HepG2 (cell line): ENCODE data around the gene SNRPD2. TPM values are rescaled to one million over a fixed set of nuclear protein-coding genes. Genes with fewer than 3 reads are reported as not detected.

Experiments used
- E2F5 ChIP-seq: sonication (generic); formaldehyde crosslinking; conservative IDR thresholded peaks from 2 replicates; pipeline ENCODE4 v1.4.0; 2020; ENCODE audit warnings: missing genetic modification reagents
- KIAA2018 ChIP-seq: sonication (generic); formaldehyde crosslinking; IDR thresholded peaks from 2 replicates; pipeline ENCODE4 v1.5.0; 2020; ENCODE audit warnings: mild to moderate bottlenecking, missing genetic modification reagents, borderline replicate concordance
- KLF9 ChIP-seq: IDR thresholded peaks from 2 replicates; pipeline ENCODE4 v1.6.1; 2016; ENCODE audit warnings: low read depth
- MED8 ChIP-seq: sonication (generic); formaldehyde crosslinking; IDR thresholded peaks from 2 replicates; pipeline ENCODE4 v1.8.1; 2023; ENCODE audit warnings: mild to moderate bottlenecking, missing genetic modification reagents; ENCODE audit not compliant: insufficient replicate concordance
- MIER3 ChIP-seq: IDR thresholded peaks from 2 replicates; pipeline ENCODE4 v1.6.1; 2016; ENCODE audit warnings: missing compliant biosample characterization, borderline replicate concordance
- NCOR1 ChIP-seq: fragments of 200-600 bp; sonication (generic); IDR thresholded peaks from 2 replicates; pipeline ENCODE4 v1.7.0; 2017; ENCODE audit warnings: antibody characterized with exemption, low read length, borderline replicate concordance
- PHF8 ChIP-seq: sonication (generic); formaldehyde crosslinking; IDR thresholded peaks from 2 replicates; pipeline ENCODE4 v1.5.0; 2020; ENCODE audit warnings: missing genetic modification reagents
- TRAFD1 ChIP-seq: sonication (generic); formaldehyde crosslinking; IDR thresholded peaks from 2 replicates; pipeline ENCODE4 v1.5.1; 2020; ENCODE audit warnings: missing genetic modification reagents, mild to moderate bottlenecking, borderline replicate concordance
- TSC22D2 ChIP-seq: sonication (generic); formaldehyde crosslinking; IDR thresholded peaks from 2 replicates; pipeline ENCODE4 v1.5.1; 2020; ENCODE audit warnings: missing genetic modification reagents, mild to moderate bottlenecking, borderline replicate concordance
- ZBTB14 ChIP-seq: sonication (generic); formaldehyde crosslinking; IDR thresholded peaks from 2 replicates; pipeline ENCODE4 v1.4.0; 2020; ENCODE audit warnings: missing genetic modification reagents
- ZFY ChIP-seq: sonication (generic); formaldehyde crosslinking; IDR thresholded peaks from 2 replicates; pipeline ENCODE4 v1.4.0; 2020; ENCODE audit warnings: missing genetic modification reagents
- ZNF205 ChIP-seq: IDR thresholded peaks from 2 replicates; pipeline ENCODE4 v1.6.1; 2018; ENCODE audit warnings: missing biosample characterization, missing genetic modification reagents
- ZNF343 ChIP-seq: sonication (generic); formaldehyde crosslinking; IDR thresholded peaks from 2 replicates; pipeline ENCODE4 v1.4.0; 2020; ENCODE audit warnings: mild to moderate bottlenecking, missing genetic modification reagents
- ZNF570 ChIP-seq: sonication (generic); formaldehyde crosslinking; IDR thresholded peaks from 2 replicates; pipeline ENCODE4 v1.4.0; 2020; ENCODE audit warnings: mild to moderate bottlenecking, missing genetic modification reagents, borderline replicate concordance
- ZNF784 ChIP-seq: sonication (generic); formaldehyde crosslinking; IDR thresholded peaks from 2 replicates; pipeline ENCODE4 v1.5.1; 2020; ENCODE audit warnings: missing genetic modification reagents, mild to moderate bottlenecking, borderline replicate concordance
- polyA plus RNA-seq, 8 experiments: library from polyadenylated mRNA; depleted of rRNA in 3 of 8; stranded (reverse) in 7 of 8; unstranded in 1 of 8; fragments of >200 nt; fragmentation: Illumina TruSeq in 4 of 8; extraction: Trizol in 4 of 8; gene quantifications; 2 replicates each; pipeline versions ENCODE4 v1.2.1 to v1.2.3, GENCODE V29; 2011 to 2016; ENCODE audit warnings: low read depth in 4 of 8, missing spikeins in 1 of 8, mixed read lengths in 1 of 8; ENCODE audit not compliant: insufficient read depth in 1 of 8
- total RNA-seq, 5 experiments: library from RNA; depleted of rRNA; stranded (reverse); fragments of >200 nt; fragmentation: Illumina TruSeq; extraction: Trizol; gene quantifications; 2 replicates each; pipeline ENCODE4 v1.2.3, GENCODE V29; 2016; ENCODE audit warnings: low read depth in 1 of 5

The SNRPD2 gene
- total and polyA plus RNA-seq, 2 of the 13 experiments (the other 11 are each of a cell fraction or from before 2014, with no cell fraction given) = 299 to 485 TPM

- TF ChIP-seq E2F5 = no peak
- TF ChIP-seq TRAFD1 (CRISPR knock-in tag) = no peak
- TF ChIP-seq ZNF784 (CRISPR knock-in tag) = no peak
- no peak for TF ChIP-seq KIAA2018 (CRISPR knock-in tag)
- no peak; the same call in none of the 2 replicates for TF ChIP-seq ZFY (CRISPR knock-in tag)
- TF ChIP-seq MED8 = no peak
- no peak for TF ChIP-seq ZNF570 (CRISPR knock-in tag)
- no peak for TF ChIP-seq ZNF205 (CRISPR knock-in tag)
- TF ChIP-seq MIER3 = no peak
- peak; percentile 38; the same call in 1 of the 2 replicates for TF ChIP-seq TSC22D2 (CRISPR knock-in tag)
- no peak for TF ChIP-seq ZNF343 (CRISPR knock-in tag)
- TF ChIP-seq PHF8 (CRISPR knock-in tag) = no peak
- TF ChIP-seq KLF9 (CRISPR knock-in tag) = no peak
- TF ChIP-seq ZBTB14 = no peak
- no peak for TF ChIP-seq NCOR1
Measured at GRCh38 chr19:45641274-45642105, 50.3 kb downstream of the SNRPD2 start (continued).
